Thymus (tissue), 11 donors: ENCODE measurements around the gene GRIP2. TPM values are rescaled to one million over a fixed set of nuclear protein-coding genes. Genes with fewer than 3 reads are reported as not detected.

ENCODE experiments used
- DNase-seq, 9 donors: peaks; one replicate each; pipeline ENCODE4 v3.0.0-alpha.2; 2013; ENCODE audit warnings: low spot score in 9 of 9, low read depth in 6 of 9, missing footprints in 1 of 9
- H3K27ac ChIP-seq, 2 donors: one replicate each; pipeline ENCODE4 v1.5.1; 2013; ENCODE audit warnings: control low read depth in 1 of 2, low read depth in 1 of 2, low read length in 1 of 2, mild to moderate bottlenecking in 1 of 2, moderate library complexity in 1 of 2
- H3K27me3 ChIP-seq, 2 donors: one replicate each; pipeline ENCODE4 v1.5.1; 2013; ENCODE audit warnings: low read length in 1 of 2; ENCODE audit not compliant: control insufficient read depth in 2 of 2, insufficient read depth in 1 of 2
- H3K36me3 ChIP-seq, 2 donors: one replicate each; pipeline ENCODE4 v1.5.1; 2013; ENCODE audit warnings: low read length in 1 of 2, mild to moderate bottlenecking in 1 of 2, moderate library complexity in 1 of 2; ENCODE audit not compliant: control insufficient read depth in 2 of 2, insufficient read depth in 2 of 2
- H3K4me1 ChIP-seq, 2 donors: one replicate each; pipeline ENCODE4 v1.5.1; 2013; ENCODE audit warnings: low read length in 2 of 2; ENCODE audit not compliant: control insufficient read depth in 2 of 2, insufficient read depth in 2 of 2
- H3K4me3 ChIP-seq, 2 donors: one replicate each; pipeline ENCODE4 v1.5.1; 2013; ENCODE audit warnings: low read length in 2 of 2, control low read depth in 1 of 2, mild to moderate bottlenecking in 1 of 2
- H3K9me3 ChIP-seq, 2 donors: one replicate each; pipeline ENCODE4 v1.5.1; 2013; ENCODE audit warnings: low read length in 1 of 2, mild to moderate bottlenecking in 1 of 2; ENCODE audit not compliant: control insufficient read depth in 2 of 2, insufficient read depth in 1 of 2
- WGBS: extraction: QIAGEN DNeasy Blood & Tissue Kit; methylation state at CpG from one replicate; pipeline ENCODE4 v1.1.7; 2013; 5-methylcytosine and 5-hydroxymethylcytosine counted together
- polyA plus RNA-seq: library from polyadenylated mRNA; stranded (reverse); fragments of 200-250 nt; gene quantifications from one replicate; pipeline ENCODE4 v1.2.3, GENCODE V29; 2013
- total RNA-seq: library from RNA; stranded (reverse); fragments of 120-200 nt; gene quantifications from one replicate; pipeline ENCODE4 v1.2.4, GENCODE V29; 2013
- donor health status: healthy.

GRIP2 gene
- total and polyA plus RNA-seq, 2 donors, result 0.14 to 0.37 TPM

- no peaks in the 10 kb centered on the region for H3K27me3 ChIP-seq
- DNase-seq, result no peak
- H3K4me1 ChIP-seq, result no peaks in the 10 kb centered on the region
- 99% methylated on average over 4 of the region's 4 CpGs for WGBS
- no peaks in the 10 kb centered on the region for H3K9me3 ChIP-seq
- H3K36me3 ChIP-seq, result peaks cover 46 to 57% of the 10 kb centered on the region in 2 donors
- H3K27ac ChIP-seq, result no peak overlapping the region
- no peak overlapping the region for H3K4me3 ChIP-seq
Observed at GRCh38 chr3:14464521-14464920, 75.6 kb downstream of the GRIP2 start.

GRCh38 chr3:14464141-14464465 lies 76.0 kb downstream of the GRIP2 start:
- no peaks in the 10 kb centered on the region for H3K4me1 ChIP-seq
- peaks cover 44 to 59% of the 10 kb centered on the region in 2 donors for H3K36me3 ChIP-seq
- no peak for DNase-seq
- no peaks in the 10 kb centered on the region for H3K9me3 ChIP-seq
- no peak overlapping the region for H3K4me3 ChIP-seq
- no peak overlapping the region for H3K27ac ChIP-seq
- no peaks in the 10 kb centered on the region for H3K27me3 ChIP-seq
- WGBS, result 99% methylated on average over 5 of the region's 5 CpGs

- Histone ChIP-seq H3K27ac (no peak overlapping the region), H3K27me3 (no peaks in the 10 kb centered on the region), H3K4me3 (no peak overlapping the region), H3K9me3 (no peaks in the 10 kb centered on the region), H3K4me1 (no peaks in the 10 kb centered on the region), H3K36me3 (peaks cover 40 to 59% of the 10 kb centered on the region in 2 donors)
- 98% methylated on average over 26 of the region's 26 CpGs for WGBS
- DNase-seq, result no peak
Observed at GRCh38 chr3:14463330-14464140, 76.6 kb downstream of the GRIP2 start.

- Histone ChIP-seq H3K4me3 (no peak overlapping the region), H3K4me1 (no peaks in the 10 kb centered on the region), H3K36me3 (peaks cover 38 to 59% of the 10 kb centered on the region in 2 donors), H3K27ac (no peak overlapping the region), H3K9me3 (no peaks in the 10 kb centered on the region), H3K27me3 (no peaks in the 10 kb centered on the region)
- 97% methylated on average over 9 of the region's 9 CpGs for WGBS
- DNase-seq, result no peak
Observed at GRCh38 chr3:14462738-14463137, 77.4 kb downstream of the GRIP2 start.

- H3K27ac ChIP-seq, result no peak overlapping the region
- H3K4me3 ChIP-seq, result no peak overlapping the region
- H3K4me1 ChIP-seq, result no peaks in the 10 kb centered on the region
- H3K36me3 ChIP-seq, result peaks cover 42 to 54% of the 10 kb centered on the region in 2 donors
- no peaks in the 10 kb centered on the region for H3K27me3 ChIP-seq
- no peaks in the 10 kb centered on the region for H3K9me3 ChIP-seq
- 95% methylated on average over 8 of the region's 8 CpGs for WGBS
- peak in 2 of 9 donors; percentile 11 to 39 for DNase-seq
Observed at GRCh38 chr3:14461748-14462324, 78.3 kb downstream of the GRIP2 start.

- Histone ChIP-seq H3K27me3 (no peaks in the 10 kb centered on the region), H3K9me3 (no peaks in the 10 kb centered on the region), H3K4me3 (no peak overlapping the region), H3K4me1 (no peaks in the 10 kb centered on the region), H3K27ac (no peak overlapping the region), H3K36me3 (peaks cover 48 to 52% of the 10 kb centered on the region in 2 donors)
- WGBS, result 96% methylated on average over 13 of the region's 13 CpGs
- no peak for DNase-seq
Observed at GRCh38 chr3:14461006-14461747, 79.0 kb downstream of the GRIP2 start.

GRCh38 chr3:14460342-14461005 lies 79.7 kb downstream of the GRIP2 start:
- Histone ChIP-seq H3K4me1 (no peaks in the 10 kb centered on the region), H3K27me3 (no peaks in the 10 kb centered on the region), H3K27ac (no peak overlapping the region), H3K36me3 (peaks cover 49 to 58% of the 10 kb centered on the region in 2 donors), H3K9me3 (no peaks in the 10 kb centered on the region), H3K4me3 (no peak overlapping the region)
- WGBS, result 93% methylated on average over 9 of the region's 9 CpGs
- DNase-seq, result no peak

GRCh38 chr3:14459787-14460186 lies 80.4 kb downstream of the GRIP2 start:
- Histone ChIP-seq H3K27me3 (no peaks in the 10 kb centered on the region), H3K36me3 (peaks cover 48 to 59% of the 10 kb centered on the region in 2 donors), H3K4me1 (no peaks in the 10 kb centered on the region), H3K27ac (no peak overlapping the region), H3K9me3 (no peaks in the 10 kb centered on the region), H3K4me3 (no peak overlapping the region)
- no peak for DNase-seq
- WGBS, result 96% methylated on average over 3 of the region's 3 CpGs

GRCh38 chr3:14459384-14459783 lies 80.8 kb downstream of the GRIP2 start:
- Histone ChIP-seq H3K27me3 (no peaks in the 10 kb centered on the region), H3K4me3 (no peak overlapping the region), H3K27ac (no peak overlapping the region), H3K4me1 (no peaks in the 10 kb centered on the region), H3K36me3 (peaks cover 45 to 60% of the 10 kb centered on the region in 2 donors), H3K9me3 (no peaks in the 10 kb centered on the region)
- DNase-seq, result no peak
- WGBS, result 99% methylated on average over 5 of the region's 5 CpGs
